CD14-positive monocyte (primary cell): Measurements from ENCODE around the gene CNTNAP2. TPM values are rescaled to one million over a fixed set of nuclear protein-coding genes. Genes with fewer than 3 reads are reported as not detected.

ENCODE experiments used
- DNase-seq, 3 donors: peaks; one replicate each; pipeline ENCODE4 v3.0.0-alpha.2; 2011 to 2022
- H2AFZ ChIP-seq: 2 replicates; pipeline ENCODE4 v1.6.0; 2012; ENCODE audit warnings: mild to moderate bottlenecking, low read depth, low read length, inconsistent platforms; ENCODE audit not compliant: insufficient read depth, poor library complexity, severe bottlenecking
- H3K27ac ChIP-seq, 2 donors: 1 replicate in 1 of 2; 2 replicates in 1 of 2; pipeline ENCODE4 v1.5.1; 2012 to 2013; ENCODE audit warnings: low read length in 2 of 2, control low read depth in 1 of 2, inconsistent platforms in 1 of 2, low read depth in 1 of 2, mild to moderate bottlenecking in 1 of 2
- H3K27me3 ChIP-seq, 2 donors: one replicate each; pipeline versions ENCODE4 v1.6.0 to v1.6.1; 2011 to 2013; ENCODE audit warnings: low read length in 2 of 2; ENCODE audit not compliant: control insufficient read depth in 2 of 2, insufficient read depth in 2 of 2
- H3K36me3 ChIP-seq, 2 donors: replicated peaks in 1 of 2; 1 replicate in 1 of 2; 2 replicates in 1 of 2; pipeline versions ENCODE4 v1.5.1 to v1.6.1; 2012 to 2013; ENCODE audit warnings: low read length in 2 of 2, control low read depth in 1 of 2, inconsistent platforms in 1 of 2, mild to moderate bottlenecking in 1 of 2; ENCODE audit not compliant: insufficient read depth in 2 of 2, control insufficient read depth in 1 of 2
- H3K4me1 ChIP-seq, 2 donors: 1 replicate in 1 of 2; 2 replicates in 1 of 2; pipeline versions ENCODE4 v1.5.1 to v1.6.1; 2012 to 2013; ENCODE audit warnings: low read length in 2 of 2, control low read depth in 1 of 2, inconsistent platforms in 1 of 2, mild to moderate bottlenecking in 1 of 2, moderate library complexity in 1 of 2; ENCODE audit not compliant: insufficient read depth in 2 of 2, control insufficient read depth in 1 of 2
- H3K4me2 ChIP-seq: replicated peaks from 2 replicates; pipeline ENCODE3; 2012; ENCODE audit warnings: low read length, moderate library complexity, mild to moderate bottlenecking; ENCODE audit not compliant: poor library complexity, severe bottlenecking; ENCODE audit errors: extremely low read depth
- H3K4me3 ChIP-seq, 3 experiments: fragments of 200-600 bp in 1 of 3; sonication (generic) in 1 of 3; replicated peaks in 1 of 3; 1 replicate in 2 of 3; 2 replicates in 1 of 3; pipeline ENCODE4 v1.5.1; 2011 to 2013; ENCODE audit warnings: low read length in 3 of 3, mild to moderate bottlenecking in 3 of 3, control low read depth in 2 of 3, low read depth in 2 of 3, inconsistent platforms in 1 of 3, moderate library complexity in 1 of 3
- H3K79me2 ChIP-seq: 2 replicates; pipeline ENCODE4 v1.6.0; 2012; ENCODE audit warnings: mild to moderate bottlenecking, control low read depth, inconsistent platforms, low read length, moderate library complexity; ENCODE audit not compliant: insufficient read depth
- H3K9ac ChIP-seq: 2 replicates; pipeline ENCODE4 v1.6.0; 2017; ENCODE audit warnings: low read length, mild to moderate bottlenecking; ENCODE audit not compliant: insufficient read depth, poor library complexity, severe bottlenecking
- H3K9me3 ChIP-seq, 2 donors: replicated peaks in 1 of 2; 1 replicate in 1 of 2; 2 replicates in 1 of 2; pipeline versions ENCODE4 v1.5.1 to v1.6.1; 2012 to 2013; ENCODE audit warnings: low read length in 2 of 2, control low read depth in 1 of 2; ENCODE audit not compliant: control insufficient read depth in 1 of 2, insufficient read depth in 1 of 2
- H4K20me1 ChIP-seq: 2 replicates; pipeline ENCODE4 v1.6.0; 2012; ENCODE audit warnings: mild to moderate bottlenecking, low read length, control low read depth, moderate library complexity; ENCODE audit not compliant: insufficient read depth
- H3K27ac Mint-ChIP-seq, 7 donors: one replicate each; pipeline ENCODE4 v1.8.0; 2020; ENCODE audit warnings: mild to moderate bottlenecking in 7 of 7, mixed read lengths in 7 of 7, moderate library complexity in 6 of 7, inconsistent platforms in 2 of 7
- H3K27me3 Mint-ChIP-seq, 3 donors: one replicate each; pipeline ENCODE4 v1.8.0; 2021 to 2022; ENCODE audit warnings: low read depth in 3 of 3, mild to moderate bottlenecking in 3 of 3, mixed read lengths in 3 of 3, moderate library complexity in 3 of 3, inconsistent platforms in 1 of 3
- H3K36me3 Mint-ChIP-seq, 2 donors: one replicate each; pipeline ENCODE4 v1.8.0; 2020; ENCODE audit warnings: mixed read lengths in 2 of 2, inconsistent platforms in 1 of 2, mild to moderate bottlenecking in 1 of 2
- H3K4me1 Mint-ChIP-seq: one replicate; pipeline ENCODE4 v1.8.0; 2020; ENCODE audit warnings: mild to moderate bottlenecking, mixed read lengths
- H3K4me3 Mint-ChIP-seq, 2 donors: one replicate each; pipeline ENCODE4 v1.8.0; 2020; ENCODE audit warnings: mild to moderate bottlenecking in 2 of 2, mixed read lengths in 2 of 2, moderate library complexity in 1 of 2
- H3K9me3 Mint-ChIP-seq, 7 donors: one replicate each; pipeline ENCODE4 v1.8.0; 2020 to 2022; ENCODE audit warnings: mixed read lengths in 7 of 7, mild to moderate bottlenecking in 6 of 7, moderate library complexity in 6 of 7, inconsistent platforms in 2 of 7
- WGBS: methylation state at CpG from one replicate; pipeline ENCODE4 v1.1.5; 2013; ENCODE audit warnings: missing lambda C conversion rate; ENCODE audit not compliant: insufficient coverage; 5-methylcytosine and 5-hydroxymethylcytosine counted together
- intact Hi-C, 2 donors: fragments of 100-400 bp; cut with micrococcal nuclease; formaldehyde crosslinking; loops; one replicate each; pipeline versions ENCODE4 v1.15.0 to v1.15.1; 2023
- polyA plus RNA-seq, 3 donors: library from polyadenylated mRNA; depleted of rRNA in 1 of 3; unstranded in 2 of 3; stranded (reverse) in 1 of 3; fragments of 300-500 nt in 2 of 3; fragments of >200 nt in 1 of 3; fragmentation: Illumina TruSeq in 2 of 3; gene quantifications; 1 replicate in 2 of 3; 2 replicates in 1 of 3; pipeline ENCODE4 v1.2.3, GENCODE V29; 2012 to 2021
- TF ChIP-seq, protein P1 (sequence below): fragments of 200-600 bp; IDR thresholded peaks from one replicate; pipeline ENCODE4 v1.8.0; 2022; ENCODE audit warnings: antibody characterized with exemption, mild to moderate bottlenecking

Gene CNTNAP2
- polyA plus RNA-seq, 3 donors = 0.01 TPM; not detected in 2

DNA sequence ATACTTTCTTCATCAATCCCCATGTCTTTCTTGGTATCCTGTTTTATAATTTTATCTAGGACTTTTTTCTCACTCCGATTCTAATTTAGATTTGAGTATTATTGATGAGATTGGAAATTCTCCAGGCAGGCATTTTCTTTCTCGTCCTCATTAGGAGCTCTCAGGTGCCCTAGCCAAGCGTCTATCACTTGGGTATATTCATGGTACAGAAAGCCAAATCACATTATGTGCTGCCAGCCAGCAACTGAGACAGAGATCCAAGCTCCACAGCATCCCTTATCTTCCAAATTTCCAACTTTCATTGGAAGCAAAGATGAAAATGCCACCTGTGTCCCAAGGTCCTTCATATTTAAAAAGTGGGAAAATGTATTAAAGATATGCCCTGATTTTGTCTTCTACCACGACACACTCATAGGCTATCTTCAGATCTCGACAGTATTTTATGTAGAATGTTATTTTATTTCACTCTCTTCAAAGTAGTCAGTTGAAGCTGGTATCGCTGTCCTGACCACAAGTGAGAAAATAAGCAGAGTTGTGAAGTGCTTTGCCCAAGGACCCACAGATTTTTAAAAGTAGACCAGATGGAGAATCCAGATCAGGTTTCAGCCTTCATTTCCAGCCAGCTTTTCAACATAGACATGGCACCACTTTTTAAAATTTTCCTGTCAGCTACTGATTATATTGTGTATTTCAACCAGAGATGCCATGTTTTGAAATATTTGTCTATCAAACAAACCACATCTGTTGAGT, 773.4 kb downstream of the CNTNAP2 start:
- no peaks in the 10 kb centered on the region for H3K4me1 Mint-ChIP-seq
- Histone ChIP-seq H3K4me2 (no peak overlapping the region), H4K20me1 (no peaks in the 10 kb centered on the region), H2AFZ (no peak overlapping the region), H3K27me3 (no peaks in the 10 kb centered on the region), H3K79me2 (no peaks in the 10 kb centered on the region), H3K36me3 (no peaks in the 10 kb centered on the region), H3K4me1 (no peaks in the 10 kb centered on the region), H3K4me3 (no peak overlapping the region), H3K27ac (no peak overlapping the region), H3K9ac (no peak overlapping the region), H3K9me3 (no peaks in the 10 kb centered on the region)
- H3K27me3 Mint-ChIP-seq = no peaks in the 10 kb centered on the region
- H3K36me3 Mint-ChIP-seq = no peaks in the 10 kb centered on the region
- intact Hi-C loops = no loop called here
- no peak overlapping the region for H3K4me3 Mint-ChIP-seq
- TF ChIP-seq, protein P1, sequence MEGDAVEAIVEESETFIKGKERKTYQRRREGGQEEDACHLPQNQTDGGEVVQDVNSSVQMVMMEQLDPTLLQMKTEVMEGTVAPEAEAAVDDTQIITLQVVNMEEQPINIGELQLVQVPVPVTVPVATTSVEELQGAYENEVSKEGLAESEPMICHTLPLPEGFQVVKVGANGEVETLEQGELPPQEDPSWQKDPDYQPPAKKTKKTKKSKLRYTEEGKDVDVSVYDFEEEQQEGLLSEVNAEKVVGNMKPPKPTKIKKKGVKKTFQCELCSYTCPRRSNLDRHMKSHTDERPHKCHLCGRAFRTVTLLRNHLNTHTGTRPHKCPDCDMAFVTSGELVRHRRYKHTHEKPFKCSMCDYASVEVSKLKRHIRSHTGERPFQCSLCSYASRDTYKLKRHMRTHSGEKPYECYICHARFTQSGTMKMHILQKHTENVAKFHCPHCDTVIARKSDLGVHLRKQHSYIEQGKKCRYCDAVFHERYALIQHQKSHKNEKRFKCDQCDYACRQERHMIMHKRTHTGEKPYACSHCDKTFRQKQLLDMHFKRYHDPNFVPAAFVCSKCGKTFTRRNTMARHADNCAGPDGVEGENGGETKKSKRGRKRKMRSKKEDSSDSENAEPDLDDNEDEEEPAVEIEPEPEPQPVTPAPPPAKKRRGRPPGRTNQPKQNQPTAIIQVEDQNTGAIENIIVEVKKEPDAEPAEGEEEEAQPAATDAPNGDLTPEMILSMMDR = no peak
- 100% methylated on average over 2 of the region's 6 CpGs for WGBS
- H3K9me3 Mint-ChIP-seq = peaks cover 0 to 3% (median 2%) of the 10 kb centered on the region in 7 donors
- no peak overlapping the region for H3K27ac Mint-ChIP-seq
- no peak for DNase-seq

DNA sequence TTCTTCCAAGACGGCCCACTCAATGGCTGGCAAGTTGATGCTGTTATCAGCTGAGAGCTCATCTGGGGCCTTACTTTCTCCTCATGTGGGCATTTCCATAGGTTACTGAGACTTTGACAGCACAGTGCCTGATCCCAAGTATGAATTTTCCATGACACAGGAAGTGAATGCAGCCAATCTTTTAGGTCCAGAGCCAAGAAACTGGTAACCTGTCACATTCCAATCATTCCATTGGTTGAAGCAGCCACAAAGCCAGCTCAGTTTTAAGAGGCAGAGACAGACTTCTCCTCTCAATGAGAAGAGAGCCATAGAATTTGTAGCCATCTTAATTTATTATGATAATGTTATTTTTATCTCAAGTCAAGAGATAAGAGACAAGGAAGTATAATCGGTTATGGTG, 775.5 kb downstream of the CNTNAP2 start:
- 88% methylated on average over 1 of the region's 2 CpGs for WGBS
- peaks cover 0 to 5% (median 2%) of the 10 kb centered on the region in 7 donors for H3K9me3 Mint-ChIP-seq
- DNase-seq = no peak
- Histone ChIP-seq H3K27me3 (no peaks in the 10 kb centered on the region), H3K4me1 (no peaks in the 10 kb centered on the region), H3K27ac (no peak overlapping the region), H3K79me2 (no peaks in the 10 kb centered on the region), H3K36me3 (no peaks in the 10 kb centered on the region), H2AFZ (no peak overlapping the region), H3K9me3 (no peaks in the 10 kb centered on the region), H3K4me3 (no peak overlapping the region), H4K20me1 (no peaks in the 10 kb centered on the region), H3K4me2 (no peak overlapping the region), H3K9ac (no peak overlapping the region)
- intact Hi-C loops = no loop called here
- H3K36me3 Mint-ChIP-seq = no peaks in the 10 kb centered on the region
- H3K4me3 Mint-ChIP-seq = no peak overlapping the region
- TF ChIP-seq, protein P1 = no peak
- no peaks in the 10 kb centered on the region for H3K27me3 Mint-ChIP-seq
- H3K27ac Mint-ChIP-seq = no peak overlapping the region
- H3K4me1 Mint-ChIP-seq = no peaks in the 10 kb centered on the region
